HG02970 (cell line): ENCODE results near the gene SFSWAP.
"Not testable (repeated sequence)": the region's sequence is repeated elsewhere in the genome, so short reads cannot be mapped to it uniquely, and the experiment has no call there.

Experiments
- ATAC-seq: cut with Tn5 transposase; IDR thresholded peaks from one replicate; pipeline ENCODE4 v1.9.1; 2021; ENCODE audit warnings: mild to moderate bottlenecking, moderate library complexity, moderate number of reproducible peaks; ENCODE audit not compliant: unreplicated experiment, low FRiP score

Gene SFSWAP

GRCh38 chr12:131701705-131702572, 9.0 kb upstream of the SFSWAP start:
- no peak for ATAC-seq

- no peak for ATAC-seq
These were observed 8.4 kb upstream of the SFSWAP start for GRCh38 chr12:131702573-131702877.

- ATAC-seq: no peak
These were observed 7.7 kb upstream of the SFSWAP start for GRCh38 chr12:131703161-131703560.

GRCh38 chr12:131704509-131704908, 6.4 kb upstream of the SFSWAP start:
- no peak for ATAC-seq

- ATAC-seq: not testable (repeated sequence)
These were observed 4.2 kb upstream of the SFSWAP start for GRCh38 chr12:131706709-131707108.

DNA sequence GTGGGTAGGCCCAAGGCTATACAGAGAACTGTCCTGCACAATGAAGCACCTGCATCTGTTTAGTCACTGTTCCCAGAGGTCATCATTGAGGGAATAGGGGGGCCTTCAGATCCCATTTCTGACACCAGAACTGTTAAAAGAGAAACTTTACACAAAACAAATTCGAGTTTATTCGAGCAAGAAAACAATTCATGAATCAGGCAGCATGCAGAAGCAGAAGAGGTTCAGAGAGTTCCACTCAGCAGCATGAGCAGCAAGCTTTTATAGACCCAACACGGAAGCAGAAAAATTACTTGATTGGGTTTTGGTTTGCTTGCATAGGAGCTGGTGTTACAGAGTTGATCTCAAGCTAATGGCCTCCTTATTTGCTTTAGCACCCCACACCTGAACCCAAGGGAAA, 1.7 kb upstream of the SFSWAP start:
- no peak for ATAC-seq

- ATAC-seq: no peak
These were observed 788 bp downstream of the SFSWAP start for GRCh38 chr12:131711551-131712205.

DNA sequence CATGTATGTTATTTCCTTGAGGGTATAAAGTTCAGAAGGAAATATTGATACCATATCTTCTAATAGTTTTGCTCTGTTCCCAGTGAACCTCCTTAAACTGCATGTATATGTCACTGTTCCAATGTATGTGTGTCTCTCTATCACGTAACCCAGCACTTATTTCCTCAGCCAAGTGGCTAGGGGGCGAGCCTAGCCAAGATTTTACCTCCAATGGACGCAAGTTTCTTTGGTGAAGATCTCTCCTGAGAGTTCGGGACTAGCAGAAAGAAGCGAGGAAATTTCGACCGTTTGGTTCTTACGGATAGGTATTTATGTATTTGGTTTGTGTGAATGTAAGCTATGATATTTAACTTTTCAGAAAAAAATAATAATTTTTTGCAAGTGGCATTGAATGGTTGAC, 2.5 kb downstream of the SFSWAP start:
- no peak for ATAC-seq

- ATAC-seq: no peak
These were observed 3.9 kb downstream of the SFSWAP start for GRCh38 chr12:131714759-131715158.

DNA sequence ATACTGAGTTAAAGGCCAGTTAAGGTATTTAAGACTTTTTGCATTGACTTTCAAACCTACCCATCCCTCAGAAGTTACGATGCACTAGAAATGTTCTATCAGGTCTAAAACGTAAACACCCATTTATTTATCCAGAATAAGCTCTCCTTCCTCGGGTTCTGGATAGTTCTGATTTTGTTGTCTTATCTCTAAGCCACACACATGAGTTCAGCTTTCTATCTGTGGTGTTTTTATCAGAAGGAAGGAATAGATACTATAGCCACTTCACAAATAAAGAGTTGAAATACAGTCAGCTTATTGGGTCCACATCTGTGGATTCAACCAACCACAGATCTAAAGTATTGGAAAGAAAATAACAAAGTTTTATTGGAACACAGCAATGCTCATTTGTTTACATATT, 5.4 kb downstream of the SFSWAP start:
- no peak for ATAC-seq

DNA sequence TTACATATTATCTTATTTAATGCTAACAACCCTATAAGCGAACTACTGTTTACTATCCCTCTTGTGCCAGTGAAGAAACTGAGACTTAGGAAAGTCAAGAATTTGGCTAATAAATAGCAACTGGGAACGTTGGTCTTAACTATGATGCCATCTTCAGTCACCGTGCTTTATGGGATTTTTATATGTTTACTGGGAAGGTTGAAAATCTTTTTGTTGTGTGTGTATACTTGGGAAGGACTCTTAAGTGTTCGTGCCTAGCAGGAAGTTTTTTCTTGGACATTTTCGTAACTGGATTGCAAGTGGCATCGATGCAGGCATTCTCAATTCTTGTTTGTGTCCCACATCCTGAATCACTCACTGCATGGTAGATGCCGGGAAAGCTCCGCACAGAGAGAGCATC, 9.4 kb downstream of the SFSWAP start:
- ATAC-seq: no peak

GRCh38 chr12:131720921-131721320, 10.0 kb downstream of the SFSWAP start:
- ATAC-seq: no peak

DNA sequence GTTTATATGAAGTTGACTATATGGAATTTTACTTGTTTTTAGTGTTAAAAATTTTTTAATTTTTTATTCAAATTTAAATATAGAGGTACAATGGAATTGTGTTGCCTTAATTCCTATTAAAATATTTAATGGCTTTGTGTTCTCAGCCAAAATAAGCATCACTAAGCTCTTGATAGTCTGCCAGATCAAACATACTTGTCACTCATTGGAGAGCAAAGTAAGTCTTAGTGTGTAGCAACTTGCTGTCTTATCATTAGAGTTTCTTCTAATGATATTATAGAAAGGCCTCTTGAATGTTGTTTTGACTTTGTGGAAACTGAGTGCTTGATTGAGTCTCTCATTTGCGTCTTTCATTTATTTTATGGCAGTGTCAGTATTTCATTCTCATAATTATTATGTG, 10.7 kb downstream of the SFSWAP start:
- no peak for ATAC-seq

GRCh38 chr12:131723532-131723931, 12.6 kb downstream of the SFSWAP start:
- ATAC-seq: no peak

GRCh38 chr12:131724534-131724933, 13.6 kb downstream of the SFSWAP start:
- no peak for ATAC-seq

DNA sequence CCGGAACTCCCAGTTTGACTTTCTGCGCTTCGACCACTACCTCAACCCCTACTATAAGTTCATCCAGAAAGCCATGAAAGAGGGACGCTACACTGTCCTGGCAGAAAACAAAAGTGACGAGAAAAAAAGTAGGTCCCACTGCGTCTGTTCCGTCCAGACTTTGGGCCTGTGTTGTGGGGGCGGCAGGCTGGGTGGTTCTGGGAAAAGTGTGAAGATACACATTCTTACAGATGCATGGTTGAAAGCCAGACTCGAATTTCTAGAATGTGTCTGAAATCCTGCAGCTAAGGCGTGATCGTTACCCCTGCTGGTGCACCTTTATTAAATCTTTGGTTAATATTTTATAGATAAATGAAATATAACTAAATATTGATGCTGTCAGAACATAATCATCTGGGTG, 14.6 kb downstream of the SFSWAP start:
- ATAC-seq: no peak

GRCh38 chr12:131728720-131729119, 17.8 kb downstream of the SFSWAP start:
- no peak for ATAC-seq

GRCh38 chr12:131729254-131729955, 18.5 kb downstream of the SFSWAP start:
- no peak for ATAC-seq

GRCh38 chr12:131732996-131733615, 22.2 kb downstream of the SFSWAP start:
- no peak for ATAC-seq

- no peak for ATAC-seq
These were observed 23.0 kb downstream of the SFSWAP start for GRCh38 chr12:131733874-131734273.
